Right ventricle myocardium inferior (tissue), 1 donor: ENCODE data around the gene HINT2. TPM values are rescaled to one million over a fixed set of nuclear protein-coding genes. Genes with fewer than 3 reads are reported as not detected.
A peak's percentile ranks its signal among the peaks of the same experiment; 100 is the strongest.

Source experiments
- ATAC-seq: fragments of 200-7000 bp; cut with Tn5 transposase; one replicate; pipeline ENCODE4 v1.9.1; 2020; ENCODE audit warnings: mild to moderate bottlenecking, moderate library complexity
- DNase-seq: peaks from one replicate; pipeline ENCODE4 v3.0.0; 2021; ENCODE audit errors: missing footprints
- intact Hi-C: fragments of 100-400 bp; cut with DNase I; formaldehyde crosslinking; loops from one replicate; pipeline ENCODE4 v1.11.0; 2022
- total RNA-seq: library from RNA; stranded (reverse); fragmentation: NEBNext Ultra II Directional; extraction: Animal tissue kit (Norgen Biotek cat#: 25700); gene quantifications from one replicate; pipeline ENCODE4 v1.2.1, GENCODE V29; 2021
- donor health status: DM: no; HTN: yes; CAD: no; lungs with severe emphysema.

The HINT2 gene
- total RNA-seq, 1 donor from 2014 or later = 72.7 TPM

DNA sequence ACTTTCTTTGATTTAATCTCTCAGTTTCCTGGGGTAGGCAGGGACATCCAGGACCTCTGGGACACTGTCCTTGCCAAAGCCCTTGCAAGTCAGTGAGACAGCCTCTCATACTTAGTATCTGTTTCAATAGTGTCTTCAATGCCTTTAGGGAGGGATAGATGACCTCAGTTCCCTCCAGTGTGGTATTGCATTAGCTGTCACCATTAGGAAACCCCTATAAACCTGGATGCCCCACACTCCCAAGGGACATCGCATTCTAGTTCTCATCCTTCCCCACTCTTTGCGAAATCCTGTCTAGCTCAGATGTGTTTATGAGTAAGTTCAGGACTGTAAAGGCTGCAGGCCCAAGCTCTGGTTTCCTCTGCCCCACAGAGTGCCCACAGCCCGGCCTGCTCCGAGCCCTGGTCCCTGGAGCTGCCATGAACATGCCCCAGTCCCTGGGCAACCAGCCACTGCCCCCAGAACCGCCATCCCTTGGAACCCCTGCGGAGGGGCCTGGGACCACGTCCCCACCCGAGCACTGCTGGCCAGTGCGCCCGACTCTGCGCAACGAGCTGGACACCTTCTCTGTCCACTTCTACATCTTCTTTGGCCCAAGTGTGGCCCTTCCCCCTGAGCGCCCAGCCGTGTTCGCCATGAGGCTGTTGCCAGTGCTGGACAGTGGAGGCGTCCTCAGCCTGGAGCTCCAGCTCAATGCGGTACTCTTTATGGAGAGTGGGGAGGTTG is 27.3 kb upstream of the HINT2 start:
- DNase-seq (no peak), ATAC-seq (no peak)
- intact Hi-C loops = no loop called here

DNA sequence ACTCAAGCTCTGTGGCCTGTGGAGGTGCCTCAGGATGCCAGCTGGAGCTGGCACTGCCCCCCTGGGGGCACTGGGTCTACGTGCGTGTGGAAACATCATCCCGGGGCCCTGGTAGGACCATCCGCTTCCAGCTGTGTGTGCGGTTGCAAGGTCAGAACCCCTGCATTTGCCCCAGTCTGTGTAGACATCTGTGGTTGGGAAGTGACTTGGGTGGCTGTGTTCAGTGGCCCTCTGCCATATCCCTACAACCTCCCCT is 26.7 kb upstream of the HINT2 start:
- intact Hi-C loops = no loop called here
- ATAC-seq (no peak), DNase-seq (no peak)

DNA sequence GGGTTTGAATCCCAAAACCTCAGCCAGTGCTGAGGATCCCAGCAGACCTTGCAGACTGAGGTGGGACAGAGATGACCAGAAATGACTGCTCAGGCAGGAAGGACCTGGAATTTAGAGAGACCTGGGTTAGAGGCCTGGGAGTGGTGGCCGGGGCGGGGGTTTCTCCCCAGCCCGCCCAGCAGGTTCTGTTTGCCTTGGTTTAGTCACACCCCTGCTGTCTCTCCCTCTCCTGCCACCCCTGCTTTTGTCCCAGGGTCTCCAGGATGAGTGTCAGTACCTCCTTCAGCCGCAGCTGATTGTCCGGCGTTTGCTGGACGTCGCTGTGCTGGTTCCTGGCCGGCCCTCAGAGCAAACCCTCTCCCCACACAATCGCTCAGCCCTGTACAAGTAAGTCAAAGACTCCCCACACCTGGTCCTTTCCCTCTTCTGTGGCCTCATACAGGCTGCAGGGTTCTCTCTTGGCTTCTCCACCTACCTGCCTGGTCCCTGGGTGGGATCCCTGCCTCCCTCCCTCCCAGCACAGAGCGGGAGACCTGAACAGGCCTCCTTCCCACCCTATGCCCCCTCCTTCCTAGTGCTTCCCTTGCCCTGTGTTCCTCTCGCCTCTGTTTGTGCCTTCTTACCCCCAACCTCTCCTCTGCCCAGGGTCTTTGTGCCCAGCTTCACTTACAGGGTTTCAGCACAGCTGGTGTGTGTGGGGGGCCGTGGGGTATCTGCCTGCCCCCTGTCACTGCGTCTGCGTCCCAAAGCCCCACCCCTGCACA is 26.2 kb upstream of the HINT2 start:
- ATAC-seq (no peak), DNase-seq (no peak)
- intact Hi-C loops = no loop called here

GRCh38 chr9:35839926-35840325 is 25.1 kb upstream of the HINT2 start:
- DNase-seq (no peak), ATAC-seq (no peak)
- intact Hi-C loops = no loop called here

DNA sequence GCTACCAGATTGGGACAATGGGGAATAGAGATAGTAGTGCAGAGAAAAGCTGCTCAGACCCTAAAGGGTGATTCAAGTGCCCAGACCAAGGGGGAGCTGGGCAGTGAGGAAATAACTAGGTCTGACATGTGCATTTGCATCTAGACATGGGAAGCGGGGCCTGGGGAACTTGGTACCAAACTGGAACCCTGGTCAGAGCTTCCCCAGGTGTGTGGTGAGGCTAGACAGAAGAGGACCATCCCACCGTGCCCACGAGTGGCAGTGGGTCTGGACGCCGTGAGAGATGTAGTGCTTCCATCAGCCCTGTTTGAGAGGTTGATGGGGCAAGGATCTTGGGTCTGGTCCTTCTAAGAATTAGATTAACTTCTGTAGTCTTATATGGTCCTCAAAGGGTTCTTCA is 21.8 kb upstream of the HINT2 start:
- ATAC-seq = no peak
- intact Hi-C loops = no loop called here
- no peak for DNase-seq

- intact Hi-C loops = no loop called here
- DNase-seq (no peak), ATAC-seq (no peak)
Observed at GRCh38 chr9:35835766-35836165, 20.9 kb upstream of the HINT2 start.

- no peak for DNase-seq
- ATAC-seq = no peak
- intact Hi-C loops = no loop called here
Observed at GRCh38 chr9:35835216-35835632, 20.4 kb upstream of the HINT2 start.

- intact Hi-C loops = no loop called here
- DNase-seq (no peak), ATAC-seq (no peak)
Observed at GRCh38 chr9:35834260-35835215, 19.7 kb upstream of the HINT2 start.

DNA sequence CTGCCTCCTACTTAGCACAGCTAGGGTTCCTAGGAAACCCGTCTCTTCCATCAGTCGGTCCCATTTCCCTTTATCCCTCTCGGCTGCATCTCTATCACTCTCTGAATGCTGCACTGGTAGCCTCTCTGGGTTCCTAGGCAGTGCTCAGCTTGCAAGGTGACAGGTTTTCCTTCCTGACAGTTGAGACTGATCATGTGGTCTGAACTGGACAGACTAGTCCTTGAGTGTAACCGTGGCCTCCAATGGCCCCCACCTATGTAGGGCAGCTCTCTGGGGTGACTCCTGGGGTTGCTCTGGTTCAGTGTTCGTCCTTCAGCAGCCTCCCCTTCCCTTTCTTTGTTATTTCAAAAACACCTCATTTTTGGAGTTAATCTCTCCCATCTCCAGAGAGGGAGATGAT is 18.0 kb upstream of the HINT2 start:
- intact Hi-C loops = no loop called here
- ATAC-seq = no peak
- no peak for DNase-seq

GRCh38 chr9:35831040-35831439 is 16.2 kb upstream of the HINT2 start:
- intact Hi-C loops = no loop called here

GRCh38 chr9:35829764-35830096 is 14.9 kb upstream of the HINT2 start:
- no peak for DNase-seq
- intact Hi-C loops = loop anchor here (5.0 kb wide), 2 partner anchors 97 to 172 kb away; partner anchors contain the start of genes CCDC107, CREB3, RMRP and TLN1

More at GRCh38 chr9:35831040-35831439, 16.2 kb upstream of the HINT2 start:
- DNase-seq = no peak
- ATAC-seq = no peak

DNA sequence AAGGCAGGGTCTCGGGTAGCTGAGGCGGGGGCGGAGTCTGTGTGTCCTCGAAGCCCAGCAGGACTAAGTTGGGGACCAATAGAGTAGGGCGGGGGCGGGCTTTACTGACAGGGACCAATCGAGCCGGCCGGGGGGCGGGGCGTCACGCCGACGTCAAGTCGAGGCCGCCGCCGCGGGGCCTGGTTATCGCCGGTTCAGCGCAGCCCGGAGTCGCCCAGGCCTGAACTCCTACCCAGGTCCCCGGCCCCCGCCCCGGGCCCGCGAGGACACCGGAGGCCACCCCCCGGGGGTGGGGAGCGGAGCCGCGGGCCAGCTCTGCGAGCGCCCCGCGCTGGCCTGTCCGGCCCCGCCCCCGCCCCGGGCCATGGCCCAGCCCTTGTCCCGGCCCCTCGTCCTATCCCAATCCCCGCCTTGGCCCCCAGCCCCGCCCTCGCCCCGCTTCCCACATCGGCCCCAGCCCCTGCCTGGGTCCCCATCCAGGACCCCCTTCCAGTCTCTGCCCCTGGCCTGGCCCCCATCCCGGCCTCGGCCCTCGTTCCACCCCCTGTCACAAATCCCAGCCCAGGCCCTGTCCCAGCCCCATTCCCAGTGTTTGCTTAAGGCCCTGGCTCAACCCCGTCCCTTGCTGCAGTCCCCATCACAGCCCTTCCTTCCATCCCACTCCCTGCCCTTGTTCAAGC is 14.4 kb upstream of the HINT2 start, which contains the start of gene TMEM8B:
Gene TMEM8B, plus strand, starts transcription at position 145 of the 680 bp plus-strand sequence. Its CDS starts 220 bp downstream, at position 365.
- DNase-seq (peak; percentile 99), ATAC-seq (peak; percentile 92)
- intact Hi-C loops = loop anchor here (5.0 kb wide), 2 partner anchors 97 to 172 kb away; partner anchors contain the start of genes CCDC107, CREB3, RMRP and TLN1

More at GRCh38 chr9:35829764-35830096, 14.9 kb upstream of the HINT2 start:
- ATAC-seq = no peak

- DNase-seq = no peak
- no peak for ATAC-seq
- intact Hi-C loops = loop anchor here (5.0 kb wide), 2 partner anchors 96 to 171 kb away; partner anchors contain the start of genes CCDC107, CREB3, RMRP and TLN1
Observed at GRCh38 chr9:35828716-35829083, 13.9 kb upstream of the HINT2 start, which contains the start of gene FAM221B. FAM221B (minus strand) TSS chr9:35828732; CDS start chr9:35826161, 2,571 bp downstream.

DNA sequence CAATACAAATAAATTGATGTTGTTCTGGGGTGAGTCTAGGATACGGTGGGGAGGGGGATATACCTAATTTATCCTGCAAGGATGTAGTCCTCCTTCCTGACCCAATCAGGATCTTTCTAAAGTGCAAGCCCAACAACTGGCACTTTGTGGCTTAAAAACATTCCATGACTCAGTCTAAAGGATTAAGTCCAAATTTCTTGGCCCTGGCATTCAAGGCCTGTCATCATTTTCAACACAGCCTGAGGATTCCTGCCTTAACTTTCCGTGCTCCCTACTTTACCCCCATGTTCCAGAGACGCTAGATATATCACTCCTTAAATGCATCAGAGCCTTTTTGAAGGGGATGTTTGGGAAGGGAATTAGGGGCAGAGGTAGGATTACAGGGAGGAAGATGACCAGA is 12.6 kb upstream of the HINT2 start:
- intact Hi-C loops = loop anchor here (2.0 to 5.0 kb wide), 3 partner anchors 37 to 170 kb away; partner anchors contain the start of genes CCDC107, CREB3, NPR2 and RMRP
- no peak for DNase-seq
- no peak for ATAC-seq

DNA sequence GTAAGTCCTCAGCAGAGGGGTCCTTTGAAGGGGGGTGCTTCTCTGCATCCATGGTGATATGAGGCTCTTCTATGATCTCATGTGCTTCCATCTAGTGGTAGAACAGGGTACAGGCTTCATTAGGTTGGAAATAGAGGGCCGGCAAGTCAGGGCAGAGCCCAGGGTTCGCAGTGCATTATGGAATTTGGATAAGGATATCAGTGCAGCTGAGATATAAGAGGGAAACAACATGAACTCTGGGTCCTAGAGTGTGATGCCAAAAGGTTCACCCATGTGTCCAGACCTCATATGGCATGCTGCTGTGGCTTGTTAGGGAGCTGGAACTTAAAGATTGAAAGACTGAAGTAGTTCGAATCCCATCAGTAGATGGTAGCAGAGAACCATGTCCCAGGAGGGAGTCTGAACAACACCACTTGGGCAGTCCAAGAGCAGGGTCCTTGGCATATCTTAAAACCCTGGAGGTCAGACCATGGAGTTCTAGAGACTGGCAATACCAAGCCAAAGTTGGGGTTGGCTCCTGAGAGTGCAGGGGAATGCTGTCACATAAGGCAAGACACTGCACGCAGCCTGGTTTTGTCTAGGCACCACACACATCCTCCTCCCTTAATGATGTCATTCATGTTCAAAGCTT is 11.3 kb upstream of the HINT2 start:
- no peak for DNase-seq
- ATAC-seq = peak; percentile 49
- intact Hi-C loops = loop anchor here (1.0 to 5.0 kb wide), 4 partner anchors 35 to 169 kb away; partner anchors contain the start of genes CCDC107, CREB3, NPR2 and RMRP

DNA sequence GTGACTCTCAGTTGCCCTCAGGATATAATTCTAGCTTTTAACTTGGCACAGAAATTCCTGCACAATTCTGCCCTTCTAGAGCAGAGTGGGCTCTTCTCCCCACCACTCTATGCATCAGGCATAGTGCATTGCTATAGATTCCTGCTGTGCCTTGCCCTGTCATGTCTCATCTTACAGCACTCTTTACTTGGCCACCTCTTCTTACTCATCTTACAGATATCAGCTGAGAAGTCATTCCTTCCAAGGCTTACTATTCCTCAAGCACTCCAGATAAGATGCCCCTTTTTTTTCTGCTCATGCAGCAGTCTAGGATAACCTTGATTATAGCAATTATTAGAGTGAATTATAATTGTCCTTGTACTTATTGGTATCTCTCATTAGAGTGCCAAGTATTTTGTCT is 8.1 kb upstream of the HINT2 start:
- DNase-seq (no peak), ATAC-seq (no peak)
- intact Hi-C loops = no loop called here

GRCh38 chr9:35820076-35820475 is 5.2 kb upstream of the HINT2 start:
- DNase-seq (no peak), ATAC-seq (no peak)
- intact Hi-C loops = no loop called here

DNA sequence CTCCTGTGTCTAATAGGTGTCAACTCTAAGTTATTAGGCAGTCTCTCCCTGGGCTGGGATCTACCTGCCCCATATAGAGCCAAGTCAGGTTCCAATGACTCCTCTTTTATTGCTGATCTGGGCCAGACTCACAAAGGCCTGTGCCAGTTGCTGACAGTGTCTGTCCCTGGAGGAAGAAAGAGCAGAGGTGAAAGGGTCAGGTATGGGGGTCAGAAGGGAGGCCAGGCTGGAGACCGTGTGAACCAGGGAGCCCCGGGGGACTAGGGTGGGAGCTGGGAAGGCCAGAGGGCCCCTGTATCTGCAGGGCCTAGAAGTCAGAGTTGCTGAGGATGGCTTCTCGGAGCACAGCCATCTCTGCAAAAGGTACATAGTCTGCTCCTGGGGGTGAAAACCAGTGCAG is 3.5 kb upstream of the HINT2 start:
- no peak for ATAC-seq
- intact Hi-C loops = loop anchor here (10.0 kb wide), 1 partner anchor 654 kb away; the partner anchor contains the start of gene UNC13B

More for the DNA sequence above, 3.5 kb upstream of the HINT2 start:
- DNase-seq = no peak
